Caco-2 (cell line): ENCODE results near the gene HOXA5. TPM values are rescaled to one million over a fixed set of nuclear protein-coding genes. Genes with fewer than 3 reads are reported as not detected.

ENCODE experiments used
- BruUV-seq: library from RNA; stranded (reverse); fragments of 400-500 nt; replicated peaks from 2 replicates; lab custom pipeline; 2021; lab: Mats Ljungman, UMichigan
- CTCF ChIA-PET: fragments of 300-600 bp; sonication (Branson Sonifier 250); formaldehyde crosslinking; loops from one replicate; lab custom pipeline; 2022; ENCODE audit warnings: antibody characterized with exemption; lab: Charles Lee
- POLR2A ChIA-PET: fragments of 300-600 bp; sonication (Branson Sonifier 250); formaldehyde crosslinking; loops from one replicate; lab custom pipeline; 2022; ENCODE audit warnings: antibody characterized with exemption; lab: Charles Lee
- DNase-seq, 2 experiments: peaks; one replicate each; pipeline versions ENCODE4 v3.0.0 to v3.0.0-alpha.2; 2020 to 2022
- H3K27me3 ChIP-seq: replicated peaks from 2 replicates; pipeline ENCODE4 v1.6.0; 2011; ENCODE audit warnings: low read length; ENCODE audit not compliant: control insufficient read depth, insufficient read depth
- H3K36me3 ChIP-seq: 2 replicates; pipeline ENCODE4 v1.5.1; 2011; ENCODE audit warnings: low read length; ENCODE audit not compliant: control insufficient read depth, insufficient read depth
- H3K4me1 ChIP-seq: fragments of 250-450 bp; sonication (Bioruptor Pico); 2 replicates; pipeline ENCODE4 v1.5.1; 2020; ENCODE audit warnings: mild to moderate bottlenecking
- H3K4me3 ChIP-seq: 2 replicates; pipeline ENCODE4 v1.5.1; 2011; ENCODE audit warnings: low read depth, mild to moderate bottlenecking, control low read depth, low read length
- H3K9me3 ChIP-seq: fragments of 250-450 bp; sonication (Bioruptor Pico); 2 replicates; pipeline ENCODE4 v1.5.1; 2020; ENCODE audit warnings: mild to moderate bottlenecking, moderate library complexity
- H3K27ac Mint-ChIP-seq: one replicate; pipeline ENCODE4 v1.8.0; 2022; ENCODE audit warnings: mixed read lengths; ENCODE audit not compliant: unreplicated experiment
- H3K27me3 Mint-ChIP-seq: one replicate; pipeline ENCODE4 v1.8.0; 2022; ENCODE audit warnings: mixed read lengths; ENCODE audit not compliant: insufficient read depth, unreplicated experiment
- H3K36me3 Mint-ChIP-seq: one replicate; pipeline ENCODE4 v1.8.0; 2022; ENCODE audit warnings: mild to moderate bottlenecking, mixed read lengths; ENCODE audit not compliant: insufficient read depth, unreplicated experiment
- H3K4me1 Mint-ChIP-seq: one replicate; pipeline ENCODE4 v1.8.0; 2022; ENCODE audit warnings: low read depth, mixed read lengths; ENCODE audit not compliant: unreplicated experiment
- H3K4me3 Mint-ChIP-seq: one replicate; pipeline ENCODE4 v1.8.0; 2022; ENCODE audit warnings: mild to moderate bottlenecking, moderate library complexity, mixed read lengths; ENCODE audit not compliant: unreplicated experiment
- H3K9me3 Mint-ChIP-seq: one replicate; pipeline ENCODE4 v1.8.0; 2022; ENCODE audit warnings: mixed read lengths; ENCODE audit not compliant: unreplicated experiment
- intact Hi-C: fragments of 100-400 bp; cut with micrococcal nuclease; formaldehyde crosslinking; loops from one replicate; pipeline ENCODE4 v1.10.0; 2022; ENCODE audit not compliant: unreplicated experiment
- total RNA-seq: library from RNA; stranded (reverse); gene quantifications from 2 replicates; pipeline ENCODE4 v1.2.3, GENCODE V29; 2022
- TF ChIP-seq, protein P1 (sequence below), 2 experiments: fragments of 200-600 bp in 1 of 2; IDR thresholded peaks; 1 replicate in 1 of 2; 2 replicates in 1 of 2; pipeline versions ENCODE4 v1.5.1 to v1.8.0; 2011 to 2022; ENCODE audit warnings: antibody characterized with exemption in 1 of 2, control low read depth in 1 of 2, inconsistent platforms in 1 of 2, low read depth in 1 of 2, low read length in 1 of 2, mild to moderate bottlenecking in 1 of 2, moderate library complexity in 1 of 2; ENCODE audit not compliant: insufficient read depth in 1 of 2, severe bottlenecking in 1 of 2, unreplicated experiment in 1 of 2

HOXA5 gene
- total RNA-seq, 1 experiment from 2014 or later, result 4.9 TPM

DNA sequence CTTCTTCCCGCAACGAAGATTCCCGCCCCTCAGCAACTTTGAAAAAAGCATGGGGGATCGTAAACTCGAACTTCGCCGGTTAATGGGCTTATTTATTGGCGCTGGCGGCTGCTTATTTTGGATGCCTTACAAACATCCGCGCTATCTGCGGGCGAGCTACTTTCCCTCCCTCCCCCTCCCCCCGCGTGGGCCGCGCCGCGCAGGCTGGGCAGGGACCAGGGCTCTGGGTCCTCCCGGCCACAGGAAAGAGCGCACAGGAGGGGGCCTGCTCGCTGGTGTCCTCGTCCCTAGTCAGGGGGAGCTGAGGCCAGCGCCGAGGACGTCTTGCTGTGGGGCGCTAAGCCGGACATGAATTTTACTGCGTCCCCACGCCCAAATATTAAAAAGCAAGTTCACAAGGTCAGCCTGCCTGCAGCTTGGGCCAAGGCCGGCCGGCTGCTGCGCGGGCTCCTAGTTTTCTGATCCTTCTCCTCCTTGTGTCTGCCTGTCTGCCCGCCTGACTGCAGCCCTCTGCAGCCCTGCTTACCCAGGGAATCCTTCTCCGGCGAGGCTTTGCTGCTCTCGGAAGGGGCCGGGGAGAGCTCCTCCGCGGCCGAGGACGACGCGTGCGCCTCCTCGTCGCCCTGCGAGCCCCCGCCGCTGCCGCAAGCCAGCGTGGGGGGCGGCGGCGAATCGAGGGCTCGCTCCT, 29.5 kb upstream of the HOXA5 start:
- Mint-ChIP-seq H3K27me3 (no peaks in the 10 kb centered on the region), H3K9me3 (no peaks in the 10 kb centered on the region), H3K36me3 (peaks cover 16% of the 10 kb centered on the region), H3K4me3 (peak overlapping the region; percentile 74), H3K27ac (no peak overlapping the region), H3K4me1 (peaks cover 11% of the 10 kb centered on the region)
- H3K9me3 ChIP-seq, result no peaks in the 10 kb centered on the region
- H3K36me3 ChIP-seq, result no peaks in the 10 kb centered on the region
- intact Hi-C loops, result no loop called here
- BruUV-seq, result no TSS peak
- ChIA-PET POLR2A (interaction anchor here (0.5 kb wide), 1 partner anchor 396 kb away, joined by 3 read pairs; no protein-coding TSS in a partner anchor), CTCF (interaction anchor here (1.1 to 1.6 kb wide), 2 partner anchors 16 to 888 kb away, joined by 4 read pairs; partner anchors contain the start of gene HOXA7)
- H3K4me1 ChIP-seq, result peaks cover 12% of the 10 kb centered on the region
- TF ChIP-seq, protein P1, sequence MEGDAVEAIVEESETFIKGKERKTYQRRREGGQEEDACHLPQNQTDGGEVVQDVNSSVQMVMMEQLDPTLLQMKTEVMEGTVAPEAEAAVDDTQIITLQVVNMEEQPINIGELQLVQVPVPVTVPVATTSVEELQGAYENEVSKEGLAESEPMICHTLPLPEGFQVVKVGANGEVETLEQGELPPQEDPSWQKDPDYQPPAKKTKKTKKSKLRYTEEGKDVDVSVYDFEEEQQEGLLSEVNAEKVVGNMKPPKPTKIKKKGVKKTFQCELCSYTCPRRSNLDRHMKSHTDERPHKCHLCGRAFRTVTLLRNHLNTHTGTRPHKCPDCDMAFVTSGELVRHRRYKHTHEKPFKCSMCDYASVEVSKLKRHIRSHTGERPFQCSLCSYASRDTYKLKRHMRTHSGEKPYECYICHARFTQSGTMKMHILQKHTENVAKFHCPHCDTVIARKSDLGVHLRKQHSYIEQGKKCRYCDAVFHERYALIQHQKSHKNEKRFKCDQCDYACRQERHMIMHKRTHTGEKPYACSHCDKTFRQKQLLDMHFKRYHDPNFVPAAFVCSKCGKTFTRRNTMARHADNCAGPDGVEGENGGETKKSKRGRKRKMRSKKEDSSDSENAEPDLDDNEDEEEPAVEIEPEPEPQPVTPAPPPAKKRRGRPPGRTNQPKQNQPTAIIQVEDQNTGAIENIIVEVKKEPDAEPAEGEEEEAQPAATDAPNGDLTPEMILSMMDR (IDR thresholded peaks at IDR 0.05; ENCODE audit: insufficient read depth in 1 of 2, low read depth in 1 of 2, low read length in 1 of 2, severe bottlenecking in 1 of 2, unreplicated experiment in 1 of 2), result no peak
- DNase-seq, result peak; percentile 48 to 54
- H3K4me3 ChIP-seq, result peak overlapping the region; percentile 64
- H3K27me3 ChIP-seq, result peaks cover 2% of the 10 kb centered on the region

DNA sequence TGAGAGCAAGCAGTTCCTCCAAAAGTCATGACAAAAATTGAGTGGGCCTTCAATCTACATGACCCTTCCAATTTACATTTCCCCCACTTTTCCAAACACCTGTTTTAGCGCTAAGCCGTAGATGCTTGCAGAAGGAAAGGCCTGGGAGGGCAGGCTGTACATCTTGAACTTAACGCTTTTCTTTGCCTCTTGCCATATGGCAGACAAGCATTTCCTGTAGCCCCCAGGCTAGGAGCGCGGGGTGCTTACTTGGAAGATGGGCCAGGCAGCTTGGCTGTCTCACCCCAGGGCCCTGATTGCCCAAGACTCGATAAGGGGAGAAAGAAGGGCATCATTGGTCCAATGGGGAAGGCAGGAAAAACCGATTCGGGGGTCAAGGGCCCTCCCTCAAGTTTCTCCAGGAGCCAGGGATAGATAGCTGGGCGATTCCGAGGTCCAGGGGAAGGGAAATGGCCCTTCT, 28.9 kb upstream of the HOXA5 start:
- CTCF ChIA-PET, result interaction anchor here (1.6 kb wide), 1 partner anchor 887 kb away, joined by 4 read pairs; no protein-coding TSS in a partner anchor
- H3K36me3 ChIP-seq, result no peaks in the 10 kb centered on the region
- H3K9me3 Mint-ChIP-seq, result no peaks in the 10 kb centered on the region
- no peaks in the 10 kb centered on the region for H3K9me3 ChIP-seq
- peaks cover 2% of the 10 kb centered on the region for H3K27me3 ChIP-seq
- intact Hi-C loops, result no loop called here
- H3K27ac Mint-ChIP-seq, result peak overlapping the region; percentile 48
- POLR2A ChIA-PET, result no interaction called here
- no TSS peak for BruUV-seq
- TF ChIP-seq, protein P1 (IDR thresholded peaks at IDR 0.05; ENCODE audit: insufficient read depth in 1 of 2, low read depth in 1 of 2, low read length in 1 of 2, severe bottlenecking in 1 of 2, unreplicated experiment in 1 of 2), result no peak
- peak in 1 of 2 experiments; percentile 36 for DNase-seq
- peaks cover 12% of the 10 kb centered on the region for H3K4me1 ChIP-seq
- H3K36me3 Mint-ChIP-seq, result peaks cover 16% of the 10 kb centered on the region
- H3K4me3 ChIP-seq, result peak overlapping the region; percentile 64; the same call in 1 of the 2 replicates
- H3K27me3 Mint-ChIP-seq, result no peaks in the 10 kb centered on the region
- peaks cover 11% of the 10 kb centered on the region for H3K4me1 Mint-ChIP-seq
- peak overlapping the region; percentile 74 for H3K4me3 Mint-ChIP-seq

DNA sequence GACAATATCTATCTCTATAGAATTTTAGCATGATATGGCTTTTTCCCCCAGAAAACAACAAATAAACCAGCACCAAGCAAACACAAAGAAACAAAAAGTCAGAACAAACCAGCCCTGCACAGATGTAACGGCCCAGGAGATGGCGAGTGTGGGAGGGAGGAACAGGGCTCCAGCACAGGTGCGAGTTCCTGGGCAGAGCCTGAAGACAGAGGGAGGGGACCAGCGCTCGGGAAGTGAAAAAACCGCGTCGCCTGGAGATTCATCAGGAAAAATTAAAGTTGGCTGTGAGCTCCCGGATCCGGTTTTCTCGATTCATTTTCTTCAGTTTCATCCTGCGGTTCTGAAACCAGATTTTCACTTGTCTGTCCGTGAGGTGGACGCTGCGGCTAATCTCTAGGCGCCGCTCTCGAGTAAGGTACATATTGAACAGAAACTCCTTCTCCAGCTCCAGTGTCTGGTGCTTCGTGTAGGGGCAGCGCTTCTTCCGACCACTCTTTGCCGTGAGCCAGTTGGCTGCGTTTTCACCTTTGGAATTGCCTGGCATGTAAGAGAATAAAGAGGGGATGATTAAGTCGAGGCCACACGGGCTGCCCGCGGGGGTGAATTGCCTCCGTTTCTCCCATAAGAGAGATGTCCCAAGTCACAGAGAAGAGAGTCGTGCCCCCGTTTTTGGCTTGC, 28.3 kb upstream of the HOXA5 start:
- Histone ChIP-seq H3K4me1 (peaks cover 12% of the 10 kb centered on the region), H3K36me3 (no peaks in the 10 kb centered on the region), H3K27me3 (peaks cover 2% of the 10 kb centered on the region), H3K9me3 (no peaks in the 10 kb centered on the region), H3K4me3 (no peak overlapping the region)
- TF ChIP-seq, protein P1 (IDR thresholded peaks at IDR 0.05; ENCODE audit: insufficient read depth in 1 of 2, low read depth in 1 of 2, low read length in 1 of 2, severe bottlenecking in 1 of 2, unreplicated experiment in 1 of 2), result no peak
- intact Hi-C loops, result no loop called here
- Mint-ChIP-seq H3K27me3 (no peaks in the 10 kb centered on the region), H3K9me3 (no peaks in the 10 kb centered on the region), H3K36me3 (peaks cover 16% of the 10 kb centered on the region), H3K4me1 (peaks cover 11% of the 10 kb centered on the region), H3K27ac (peak overlapping the region; percentile 48), H3K4me3 (peak overlapping the region; percentile 74)
- TSS peak; percentile 27 for BruUV-seq
- ChIA-PET POLR2A (no interaction called here), CTCF (no interaction called here)
- DNase-seq, result peak in 1 of 2 experiments; percentile 35
